Upper lobe of left lung (tissue), 6 donors: ENCODE data around the gene ASIC1. TPM values are rescaled to one million over a fixed set of nuclear protein-coding genes. Genes with fewer than 3 reads are reported as not detected.

Experiments used
- ATAC-seq, 2 donors: fragments of 200-7000 bp; cut with Tn5 transposase; one replicate each; pipeline ENCODE4 v1.9.1; 2022; ENCODE audit warnings: mild to moderate bottlenecking in 2 of 2, moderate library complexity in 2 of 2; ENCODE audit not compliant: low FRiP score in 2 of 2
- DNase-seq, 2 donors: peaks; one replicate each; pipeline ENCODE4 v3.0.0-alpha.2; 2019 to 2020
- H3K27ac ChIP-seq, 4 donors: fragments of 200-600 bp; sonication (generic); one replicate each; pipeline ENCODE4 v1.5.1; 2016 to 2019
- H3K27me3 ChIP-seq, 4 donors: fragments of 200-600 bp; sonication (generic); one replicate each; pipeline ENCODE4 v1.5.1; 2017 to 2019
- H3K36me3 ChIP-seq, 4 donors: fragments of 200-600 bp; sonication (generic); one replicate each; pipeline ENCODE4 v1.5.1; 2016 to 2019
- H3K4me1 ChIP-seq, 4 donors: fragments of 200-600 bp; sonication (generic); one replicate each; pipeline ENCODE4 v1.5.1; 2018 to 2019
- H3K4me3 ChIP-seq, 4 donors: fragments of 200-600 bp; sonication (generic); one replicate each; pipeline ENCODE4 v1.5.1; 2017 to 2019; ENCODE audit warnings: mild to moderate bottlenecking in 2 of 4, moderate library complexity in 1 of 4
- H3K9me3 ChIP-seq, 4 donors: fragments of 200-600 bp; sonication (generic); one replicate each; pipeline ENCODE4 v1.5.1; 2018 to 2019
- EP300 ChIP-seq, 4 donors: sonication (generic); formaldehyde crosslinking; IDR thresholded peaks; one replicate each; pipeline ENCODE4 v1.5.1; 2017; ENCODE audit warnings: antibody characterized with exemption in 4 of 4, control low read depth in 2 of 4
- POLR2A ChIP-seq, 4 donors: fragments of 450-650 bp; IDR thresholded peaks; one replicate each; pipeline ENCODE4 v1.5.1; 2016 to 2017; ENCODE audit warnings: antibody characterized with exemption in 4 of 4, mild to moderate bottlenecking in 2 of 4
- POLR2AphosphoS5 ChIP-seq, 2 donors: sonication (generic); formaldehyde crosslinking; IDR thresholded peaks; one replicate each; pipeline ENCODE4 v1.5.1; 2017; ENCODE audit warnings: antibody characterized with exemption in 2 of 2
- WGBS, 2 donors: methylation state at CpG; one replicate each; pipeline ENCODE4 v1.1.5; 2017 to 2018; 5-methylcytosine and 5-hydroxymethylcytosine counted together
- total RNA-seq, 6 donors: library from RNA; depleted of rRNA in 4 of 6; stranded (reverse); fragments of >200 nt in 4 of 6; gene quantifications; one replicate each; pipeline versions ENCODE4 v1.1.0 to v1.2.1, GENCODE V29; 2016 to 2021
- TF ChIP-seq, protein P1 (sequence below), 6 experiments: fragments of 450-650 bp in 4 of 6; fragments of 200-600 bp in 2 of 6; sonication (generic) in 2 of 6; IDR thresholded peaks; one replicate each; pipeline ENCODE4 v1.5.1; 2016 to 2019; ENCODE audit warnings: antibody characterized with exemption in 6 of 6
- donor health status: DM: no; HTN: no; CAD: no; lungs with moderate emphysema.
- donor health status: DM: no; HTN: yes; CAD: no; lungs with severe emphysema.

Gene ASIC1
- total RNA-seq, 6 donors from 2014 or later = 0.15 to 2.7 (median 1.1) TPM; not detected in 2

GRCh38 chr12:50086148-50086547 is 28.8 kb downstream of the ASIC1 start:
- no peaks in the 10 kb centered on the region for H3K27me3 ChIP-seq
- DNase-seq (no peak), ATAC-seq (no peak)
- 80 to 88% methylated on average over 5 of the region's 5 CpGs for WGBS, 2 donors
- H3K27ac ChIP-seq = peak overlapping the region; percentile 90 to 98 (median 97)
- H3K36me3 ChIP-seq = peaks cover 11 to 47% (median 38%) of the 10 kb centered on the region in 4 donors
- peaks cover 9 to 32% (median 14%) of the 10 kb centered on the region in 4 donors for H3K4me1 ChIP-seq
- peak overlapping the region in 2 of 4 donors; percentile 68 to 96 for H3K4me3 ChIP-seq
- TF ChIP-seq POLR2A (IDR thresholded peaks at IDR 0.05) (no peak), POLR2AphosphoS5 (IDR thresholded peaks at IDR 0.05) (no peak), EP300 (IDR thresholded peaks at IDR 0.05) (no peak)
- TF ChIP-seq, protein P1, sequence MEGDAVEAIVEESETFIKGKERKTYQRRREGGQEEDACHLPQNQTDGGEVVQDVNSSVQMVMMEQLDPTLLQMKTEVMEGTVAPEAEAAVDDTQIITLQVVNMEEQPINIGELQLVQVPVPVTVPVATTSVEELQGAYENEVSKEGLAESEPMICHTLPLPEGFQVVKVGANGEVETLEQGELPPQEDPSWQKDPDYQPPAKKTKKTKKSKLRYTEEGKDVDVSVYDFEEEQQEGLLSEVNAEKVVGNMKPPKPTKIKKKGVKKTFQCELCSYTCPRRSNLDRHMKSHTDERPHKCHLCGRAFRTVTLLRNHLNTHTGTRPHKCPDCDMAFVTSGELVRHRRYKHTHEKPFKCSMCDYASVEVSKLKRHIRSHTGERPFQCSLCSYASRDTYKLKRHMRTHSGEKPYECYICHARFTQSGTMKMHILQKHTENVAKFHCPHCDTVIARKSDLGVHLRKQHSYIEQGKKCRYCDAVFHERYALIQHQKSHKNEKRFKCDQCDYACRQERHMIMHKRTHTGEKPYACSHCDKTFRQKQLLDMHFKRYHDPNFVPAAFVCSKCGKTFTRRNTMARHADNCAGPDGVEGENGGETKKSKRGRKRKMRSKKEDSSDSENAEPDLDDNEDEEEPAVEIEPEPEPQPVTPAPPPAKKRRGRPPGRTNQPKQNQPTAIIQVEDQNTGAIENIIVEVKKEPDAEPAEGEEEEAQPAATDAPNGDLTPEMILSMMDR (IDR thresholded peaks at IDR 0.05) = no peak
- no peaks in the 10 kb centered on the region for H3K9me3 ChIP-seq

GRCh38 chr12:50087151-50087550 is 29.8 kb downstream of the ASIC1 start:
- H3K9me3 ChIP-seq = no peaks in the 10 kb centered on the region
- H3K36me3 ChIP-seq = peaks cover 15 to 57% (median 47%) of the 10 kb centered on the region in 4 donors
- H3K4me3 ChIP-seq = no peak overlapping the region
- H3K4me1 ChIP-seq = peaks cover 9 to 32% (median 13%) of the 10 kb centered on the region in 4 donors
- no peaks in the 10 kb centered on the region for H3K27me3 ChIP-seq
- TF ChIP-seq, protein P1 (IDR thresholded peaks at IDR 0.05) = no peak
- no peak for TF ChIP-seq POLR2A (IDR thresholded peaks at IDR 0.05)
- TF ChIP-seq EP300 (IDR thresholded peaks at IDR 0.05) = no peak
- TF ChIP-seq POLR2AphosphoS5 (IDR thresholded peaks at IDR 0.05) = no peak
- 86 to 90% methylated on average over 9 of the region's 9 CpGs for WGBS, 2 donors
- H3K27ac ChIP-seq = no peak overlapping the region
- no peak for ATAC-seq
- DNase-seq = no peak

DNA sequence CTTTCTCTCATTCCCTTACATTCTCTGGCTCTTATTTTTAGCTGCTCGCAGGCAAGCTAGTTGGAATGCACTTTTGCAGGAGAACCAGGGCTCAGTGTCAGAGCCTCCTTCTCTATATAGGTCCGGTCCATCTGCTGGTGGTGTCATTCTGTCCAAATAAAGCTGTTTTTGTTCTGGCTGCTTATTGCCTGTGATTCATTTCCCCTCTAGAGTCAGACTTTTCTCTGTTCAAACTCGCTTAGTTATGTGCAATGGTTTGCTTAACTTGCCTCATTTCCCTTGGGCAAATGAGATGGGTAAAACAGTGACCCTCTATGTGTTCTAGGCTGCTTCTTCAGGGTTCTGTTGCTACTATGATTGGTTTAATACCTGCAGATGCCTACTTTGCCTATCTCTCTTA is 30.6 kb downstream of the ASIC1 start:
- Histone ChIP-seq H3K4me1 (peaks cover 9 to 32% (median 13%) of the 10 kb centered on the region in 4 donors), H3K27ac (no peak overlapping the region), H3K27me3 (no peaks in the 10 kb centered on the region), H3K4me3 (no peak overlapping the region), H3K36me3 (peaks cover 20 to 66% (median 55%) of the 10 kb centered on the region in 4 donors), H3K9me3 (no peaks in the 10 kb centered on the region)
- no peak for TF ChIP-seq POLR2AphosphoS5 (IDR thresholded peaks at IDR 0.05)
- TF ChIP-seq POLR2A (IDR thresholded peaks at IDR 0.05) = no peak
- TF ChIP-seq, protein P1 (IDR thresholded peaks at IDR 0.05) = no peak
- no peak for TF ChIP-seq EP300 (IDR thresholded peaks at IDR 0.05)
- no peak for DNase-seq
- ATAC-seq = no peak
- WGBS, 2 donors = 75 to 76% methylated on average over 3 of the region's 3 CpGs

GRCh38 chr12:50088577-50089335 is 31.4 kb downstream of the ASIC1 start:
- H3K4me1 ChIP-seq = peaks cover 9 to 32% (median 13%) of the 10 kb centered on the region in 4 donors
- H3K27ac ChIP-seq = no peak overlapping the region
- TF ChIP-seq, protein P1 (IDR thresholded peaks at IDR 0.05) = peak; percentile 64 to 80 (median 72)
- no peak for TF ChIP-seq POLR2AphosphoS5 (IDR thresholded peaks at IDR 0.05)
- no peaks in the 10 kb centered on the region for H3K9me3 ChIP-seq
- WGBS, 2 donors = 20 to 29% methylated on average over 3 of the region's 3 CpGs
- H3K36me3 ChIP-seq = peaks cover 20 to 73% (median 62%) of the 10 kb centered on the region in 4 donors
- peak; percentile 23 to 74 for ATAC-seq
- no peak overlapping the region for H3K4me3 ChIP-seq
- DNase-seq = peak in 1 of 2 donors; percentile 55
- H3K27me3 ChIP-seq = no peaks in the 10 kb centered on the region
